GM21381 (cell line): ENCODE data around the gene EPB41L4A.

Source experiments
- ATAC-seq: cut with Tn5 transposase; IDR thresholded peaks from one replicate; pipeline ENCODE4 v1.9.1; 2021; ENCODE audit warnings: mild to moderate bottlenecking, moderate library complexity; ENCODE audit not compliant: unreplicated experiment

EPB41L4A gene

GRCh38 chr5:112122353-112122752 lies 296.7 kb downstream of the EPB41L4A start:
- ATAC-seq: no peak

- no peak for ATAC-seq
Measured at GRCh38 chr5:112121258-112121657, 297.8 kb downstream of the EPB41L4A start.

GRCh38 chr5:112119969-112120368 lies 299.1 kb downstream of the EPB41L4A start:
- peak; percentile 33 for ATAC-seq

GRCh38 chr5:112119508-112119907 lies 299.6 kb downstream of the EPB41L4A start:
- ATAC-seq: peak; percentile 57

GRCh38 chr5:112117551-112117950 lies 301.5 kb downstream of the EPB41L4A start:
- no peak for ATAC-seq

- ATAC-seq: peak; percentile 66
Measured at GRCh38 chr5:112116371-112116770, 302.7 kb downstream of the EPB41L4A start.

- no peak for ATAC-seq
Measured at GRCh38 chr5:112113565-112113964, 305.5 kb downstream of the EPB41L4A start.
